WTC11 (cell line): ENCODE data around the gene COBLL1.

Experiments
- CREM ChIP-seq: sonication (generic); formaldehyde crosslinking; IDR thresholded peaks from 2 replicates; pipeline ENCODE4 v1.8.1; 2022; ENCODE audit warnings: mild to moderate bottlenecking, missing genetic modification reagents, moderate library complexity
- ETV6 ChIP-seq: sonication (generic); formaldehyde crosslinking; IDR thresholded peaks from 2 replicates; pipeline ENCODE4 v1.8.1; 2022; ENCODE audit warnings: mild to moderate bottlenecking, missing genetic modification reagents
- GABPB1 ChIP-seq: sonication (generic); formaldehyde crosslinking; IDR thresholded peaks from 2 replicates; pipeline ENCODE4 v1.8.1; 2023; ENCODE audit warnings: mild to moderate bottlenecking, missing genetic modification reagents
- GTF2I ChIP-seq: fragments of 250-450 bp; sonication (Bioruptor Pico); conservative IDR thresholded peaks from 2 replicates; pipeline ENCODE4 v1.4.0; 2021; ENCODE audit warnings: mild to moderate bottlenecking
- SP1 ChIP-seq: sonication (generic); formaldehyde crosslinking; conservative IDR thresholded peaks from 2 replicates; pipeline ENCODE4 v1.8.1; 2022; ENCODE audit warnings: missing genetic modification reagents
- TCF7 ChIP-seq: sonication (generic); formaldehyde crosslinking; IDR thresholded peaks from 2 replicates; pipeline ENCODE4 v1.8.0; 2022; ENCODE audit warnings: mild to moderate bottlenecking, low read depth, missing genetic modification reagents, moderate library complexity
- ZNF121 ChIP-seq: sonication (generic); formaldehyde crosslinking; IDR thresholded peaks from 2 replicates; pipeline ENCODE4 v1.8.0; 2023; ENCODE audit warnings: missing genetic modification reagents
- TF ChIP-seq, protein P1 (sequence below): sonication (generic); formaldehyde crosslinking; IDR thresholded peaks from 2 replicates; pipeline ENCODE4 v1.8.1; 2023; ENCODE audit warnings: mild to moderate bottlenecking, missing genetic modification reagents, moderate library complexity
- TF ChIP-seq, protein P2 (sequence below): fragments of 200-600 bp; IDR thresholded peaks from 2 replicates; pipeline ENCODE4 v1.8.0; 2022; ENCODE audit warnings: antibody characterized with exemption
- TF ChIP-seq, protein P3 (sequence below): sonication (generic); formaldehyde crosslinking; IDR thresholded peaks from 2 replicates; pipeline ENCODE4 v1.8.1; 2022; ENCODE audit warnings: low read depth, missing genetic modification reagents, borderline replicate concordance
- TF ChIP-seq, protein P4 (sequence below): sonication (generic); formaldehyde crosslinking; IDR thresholded peaks from 2 replicates; pipeline ENCODE4 v1.8.0; 2022; ENCODE audit warnings: mild to moderate bottlenecking, missing genetic modification reagents

DNA sequence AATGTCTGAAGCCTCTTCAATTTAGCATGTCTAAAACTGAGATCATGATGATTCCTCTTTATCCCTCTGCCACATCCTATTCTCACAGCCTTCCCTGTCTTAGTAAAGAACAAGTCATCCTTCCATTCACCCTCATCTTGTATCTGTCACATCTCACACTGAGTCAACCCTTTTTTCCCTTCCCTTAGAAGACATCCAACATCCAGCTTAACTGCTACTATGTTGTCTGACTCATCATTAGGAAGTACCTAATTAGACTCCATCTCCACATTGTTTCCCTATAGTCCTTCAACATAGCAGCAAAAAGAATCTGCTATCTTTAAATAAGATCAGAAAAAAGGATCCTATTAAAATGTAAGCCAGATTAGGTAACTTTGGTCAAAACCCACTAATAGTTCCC lies 135.1 kb downstream of the COBLL1 start:
- TF ChIP-seq, protein P1, sequence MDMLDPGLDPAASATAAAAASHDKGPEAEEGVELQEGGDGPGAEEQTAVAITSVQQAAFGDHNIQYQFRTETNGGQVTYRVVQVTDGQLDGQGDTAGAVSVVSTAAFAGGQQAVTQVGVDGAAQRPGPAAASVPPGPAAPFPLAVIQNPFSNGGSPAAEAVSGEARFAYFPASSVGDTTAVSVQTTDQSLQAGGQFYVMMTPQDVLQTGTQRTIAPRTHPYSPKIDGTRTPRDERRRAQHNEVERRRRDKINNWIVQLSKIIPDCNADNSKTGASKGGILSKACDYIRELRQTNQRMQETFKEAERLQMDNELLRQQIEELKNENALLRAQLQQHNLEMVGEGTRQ (CRISPR knock-in tag): no peak
- TF ChIP-seq SP1 (CRISPR knock-in tag) (no peak), TCF7 (no peak), GTF2I (no peak), ZNF121 (CRISPR knock-in tag) (no peak), GABPB1 (no peak), ETV6 (no peak), CREM (CRISPR knock-in tag) (no peak)
- TF ChIP-seq, protein P2, sequence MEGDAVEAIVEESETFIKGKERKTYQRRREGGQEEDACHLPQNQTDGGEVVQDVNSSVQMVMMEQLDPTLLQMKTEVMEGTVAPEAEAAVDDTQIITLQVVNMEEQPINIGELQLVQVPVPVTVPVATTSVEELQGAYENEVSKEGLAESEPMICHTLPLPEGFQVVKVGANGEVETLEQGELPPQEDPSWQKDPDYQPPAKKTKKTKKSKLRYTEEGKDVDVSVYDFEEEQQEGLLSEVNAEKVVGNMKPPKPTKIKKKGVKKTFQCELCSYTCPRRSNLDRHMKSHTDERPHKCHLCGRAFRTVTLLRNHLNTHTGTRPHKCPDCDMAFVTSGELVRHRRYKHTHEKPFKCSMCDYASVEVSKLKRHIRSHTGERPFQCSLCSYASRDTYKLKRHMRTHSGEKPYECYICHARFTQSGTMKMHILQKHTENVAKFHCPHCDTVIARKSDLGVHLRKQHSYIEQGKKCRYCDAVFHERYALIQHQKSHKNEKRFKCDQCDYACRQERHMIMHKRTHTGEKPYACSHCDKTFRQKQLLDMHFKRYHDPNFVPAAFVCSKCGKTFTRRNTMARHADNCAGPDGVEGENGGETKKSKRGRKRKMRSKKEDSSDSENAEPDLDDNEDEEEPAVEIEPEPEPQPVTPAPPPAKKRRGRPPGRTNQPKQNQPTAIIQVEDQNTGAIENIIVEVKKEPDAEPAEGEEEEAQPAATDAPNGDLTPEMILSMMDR: no peak
- TF ChIP-seq, protein P3, sequence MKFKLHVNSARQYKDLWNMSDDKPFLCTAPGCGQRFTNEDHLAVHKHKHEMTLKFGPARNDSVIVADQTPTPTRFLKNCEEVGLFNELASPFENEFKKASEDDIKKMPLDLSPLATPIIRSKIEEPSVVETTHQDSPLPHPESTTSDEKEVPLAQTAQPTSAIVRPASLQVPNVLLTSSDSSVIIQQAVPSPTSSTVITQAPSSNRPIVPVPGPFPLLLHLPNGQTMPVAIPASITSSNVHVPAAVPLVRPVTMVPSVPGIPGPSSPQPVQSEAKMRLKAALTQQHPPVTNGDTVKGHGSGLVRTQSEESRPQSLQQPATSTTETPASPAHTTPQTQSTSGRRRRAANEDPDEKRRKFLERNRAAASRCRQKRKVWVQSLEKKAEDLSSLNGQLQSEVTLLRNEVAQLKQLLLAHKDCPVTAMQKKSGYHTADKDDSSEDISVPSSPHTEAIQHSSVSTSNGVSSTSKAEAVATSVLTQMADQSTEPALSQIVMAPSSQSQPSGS (CRISPR knock-in tag): no peak
- TF ChIP-seq, protein P4, sequence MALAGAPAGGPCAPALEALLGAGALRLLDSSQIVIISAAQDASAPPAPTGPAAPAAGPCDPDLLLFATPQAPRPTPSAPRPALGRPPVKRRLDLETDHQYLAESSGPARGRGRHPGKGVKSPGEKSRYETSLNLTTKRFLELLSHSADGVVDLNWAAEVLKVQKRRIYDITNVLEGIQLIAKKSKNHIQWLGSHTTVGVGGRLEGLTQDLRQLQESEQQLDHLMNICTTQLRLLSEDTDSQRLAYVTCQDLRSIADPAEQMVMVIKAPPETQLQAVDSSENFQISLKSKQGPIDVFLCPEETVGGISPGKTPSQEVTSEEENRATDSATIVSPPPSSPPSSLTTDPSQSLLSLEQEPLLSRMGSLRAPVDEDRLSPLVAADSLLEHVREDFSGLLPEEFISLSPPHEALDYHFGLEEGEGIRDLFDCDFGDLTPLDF: no peak
